ENCODE data around the gene TMEM40.

GRCh38 chr3:12708584-12709192, 50.4 kb downstream of the TMEM40 start:
- TF ChIP-seq CTCF (IDR thresholded peaks at IDR 0.05; ENCODE audit: low read depth, low read length) (no peak), POLR2A (IDR thresholded peaks at IDR 0.05; ENCODE audit: extremely low read depth, insufficient read length) (no peak), MAX (IDR thresholded peaks at IDR 0.05; ENCODE audit: low read depth, low read length) (no peak), MYC (IDR thresholded peaks at IDR 0.05; ENCODE audit: low read depth, low read length) (no peak)

Measured in NB4 (cell line).